H9 (cell line): ENCODE results near the gene SNTN. TPM values are rescaled to one million over a fixed set of nuclear protein-coding genes. Genes with fewer than 3 reads are reported as not detected.

ENCODE experiments used
- DNase-seq: peaks from one replicate; pipeline ENCODE4 v3.0.0-alpha.2; 2017
- H2AFZ ChIP-seq: one replicate; pipeline ENCODE4 v1.6.1; 2013; ENCODE audit warnings: mild to moderate bottlenecking, low read length, control low read depth, moderate library complexity
- H2AK5ac ChIP-seq: 2 replicates; pipeline ENCODE4 v1.6.1; 2013; ENCODE audit warnings: low read length, control low read depth, mixed read lengths; ENCODE audit not compliant: insufficient read length
- H2BK120ac ChIP-seq: one replicate; pipeline ENCODE4 v1.6.1; 2013; ENCODE audit warnings: low read depth, mild to moderate bottlenecking, low read length, control low read depth, inconsistent platforms; ENCODE audit not compliant: poor library complexity, severe bottlenecking
- H2BK12ac ChIP-seq: 2 replicates; pipeline ENCODE4 v1.6.1; 2013; ENCODE audit warnings: low read length, control low read depth, mixed read lengths, low read depth; ENCODE audit not compliant: insufficient read length
- H2BK15ac ChIP-seq: 2 replicates; pipeline ENCODE4 v1.6.1; 2013; ENCODE audit warnings: low read depth, low read length, control low read depth
- H2BK20ac ChIP-seq: one replicate; pipeline ENCODE4 v1.6.1; 2013; ENCODE audit warnings: low read depth, mild to moderate bottlenecking, low read length, control low read depth, inconsistent platforms; ENCODE audit not compliant: poor library complexity, severe bottlenecking
- H2BK5ac ChIP-seq: 2 replicates; pipeline ENCODE4 v1.6.1; 2013; ENCODE audit warnings: low read length, control low read depth, mixed read lengths; ENCODE audit not compliant: insufficient read length
- H3K14ac ChIP-seq: 2 replicates; pipeline ENCODE4 v1.6.1; 2013; ENCODE audit warnings: low read length, control low read depth; ENCODE audit not compliant: insufficient read depth
- H3K18ac ChIP-seq: 2 replicates; pipeline ENCODE4 v1.6.1; 2013; ENCODE audit warnings: low read depth, mild to moderate bottlenecking, mixed read lengths, low read length, control low read depth; ENCODE audit not compliant: insufficient read length
- H3K23ac ChIP-seq: 2 replicates; pipeline ENCODE4 v1.6.1; 2013; ENCODE audit warnings: low read length, control low read depth, mixed read lengths, low read depth; ENCODE audit not compliant: insufficient read length
- H3K23me2 ChIP-seq: 2 replicates; pipeline ENCODE4 v1.6.1; 2013; ENCODE audit warnings: low read depth, mild to moderate bottlenecking, mixed read lengths, low read length, control low read depth; ENCODE audit not compliant: insufficient read length, poor library complexity, severe bottlenecking
- H3K27ac ChIP-seq: 2 replicates; pipeline ENCODE4 v1.5.1; 2013; ENCODE audit warnings: low read length, control low read depth, mixed read lengths, low read depth; ENCODE audit not compliant: insufficient read length
- H3K27me3 ChIP-seq: 2 replicates; pipeline ENCODE4 v1.6.1; 2013; ENCODE audit warnings: low read length, control low read depth, inconsistent platforms; ENCODE audit not compliant: insufficient read depth
- H3K4ac ChIP-seq: 2 replicates; pipeline ENCODE4 v1.6.1; 2013; ENCODE audit warnings: low read depth, mild to moderate bottlenecking, control low read depth, inconsistent platforms, low read length, moderate library complexity
- H3K4me1 ChIP-seq: 2 replicates; pipeline ENCODE4 v1.6.1; 2013; ENCODE audit warnings: low read length, control low read depth, inconsistent platforms; ENCODE audit not compliant: insufficient read depth
- H3K4me2 ChIP-seq: 2 replicates; pipeline ENCODE4 v1.6.1; 2013; ENCODE audit warnings: low read length, control low read depth, mixed read lengths; ENCODE audit not compliant: insufficient read length, insufficient read depth
- H3K56ac ChIP-seq: 2 replicates; pipeline ENCODE4 v1.6.1; 2013; ENCODE audit warnings: low read depth, mild to moderate bottlenecking, mixed read lengths, low read length, control low read depth; ENCODE audit not compliant: insufficient read length
- H3K79me1 ChIP-seq: 2 replicates; pipeline ENCODE4 v1.6.1; 2013; ENCODE audit warnings: low read depth, mild to moderate bottlenecking, moderate library complexity, low read length, control low read depth, inconsistent platforms; ENCODE audit not compliant: insufficient read depth, poor library complexity, severe bottlenecking
- H3K79me2 ChIP-seq: 2 replicates; pipeline ENCODE4 v1.6.1; 2013; ENCODE audit warnings: low read length, control low read depth, inconsistent platforms; ENCODE audit not compliant: insufficient read depth
- H3K9ac ChIP-seq: 2 replicates; pipeline ENCODE4 v1.6.1; 2013; ENCODE audit warnings: low read length, control low read depth, mixed read lengths; ENCODE audit not compliant: insufficient read length; ENCODE audit errors: extremely low read depth
- H3K9me3 ChIP-seq: one replicate; pipeline ENCODE4 v1.6.1; 2013; ENCODE audit warnings: low read depth, low read length, inconsistent platforms; ENCODE audit not compliant: control insufficient read depth
- H3T11ph ChIP-seq: one replicate; pipeline ENCODE4 v1.6.1; 2013; ENCODE audit warnings: mild to moderate bottlenecking, low read length, control low read depth, inconsistent platforms
- H4K20me1 ChIP-seq: one replicate; pipeline ENCODE4 v1.6.1; 2013; ENCODE audit not compliant: control insufficient read depth, insufficient read length, insufficient read depth
- H4K5ac ChIP-seq: 2 replicates; pipeline ENCODE4 v1.6.1; 2013; ENCODE audit warnings: low read depth, mild to moderate bottlenecking, mixed read lengths, low read length, control low read depth; ENCODE audit not compliant: insufficient read length
- H4K8ac ChIP-seq: replicated peaks from 2 replicates; pipeline ENCODE4 v1.6.1; 2013; ENCODE audit warnings: low read length, control low read depth, mixed read lengths, low read depth; ENCODE audit not compliant: insufficient read length
- H4K91ac ChIP-seq: 2 replicates; pipeline ENCODE4 v1.6.1; 2013; ENCODE audit warnings: low read depth, mild to moderate bottlenecking, moderate library complexity, mixed read lengths, low read length, control low read depth; ENCODE audit not compliant: insufficient read length
- H3K27ac Mint-ChIP-seq, 3 experiments: 2 replicates in 2 of 3; 3 replicates in 1 of 3; pipeline ENCODE4 v1.8.0; 2020 to 2021; ENCODE audit warnings: mixed read lengths in 3 of 3, mild to moderate bottlenecking in 1 of 3, moderate library complexity in 1 of 3
- H3K27me3 Mint-ChIP-seq: 2 replicates; pipeline ENCODE4 v1.8.0; 2021; ENCODE audit warnings: low read depth, mild to moderate bottlenecking, moderate library complexity, mixed read lengths
- H3K36me3 Mint-ChIP-seq, 3 experiments: 2 replicates in 2 of 3; 3 replicates in 1 of 3; pipeline ENCODE4 v1.8.0; 2020 to 2021; ENCODE audit warnings: low read depth in 3 of 3, mixed read lengths in 3 of 3; ENCODE audit not compliant: insufficient read depth in 1 of 3
- H3K4me1 Mint-ChIP-seq, 2 experiments: 2 replicates each; pipeline ENCODE4 v1.8.0; 2020; ENCODE audit warnings: mixed read lengths in 2 of 2
- H3K4me3 Mint-ChIP-seq, 2 experiments: 2 replicates in 1 of 2; 3 replicates in 1 of 2; pipeline ENCODE4 v1.8.0; 2020 to 2021; ENCODE audit warnings: mild to moderate bottlenecking in 2 of 2, mixed read lengths in 2 of 2, moderate library complexity in 1 of 2
- H3K9me3 Mint-ChIP-seq, 2 experiments: 2 replicates in 1 of 2; 3 replicates in 1 of 2; pipeline ENCODE4 v1.8.0; 2020; ENCODE audit warnings: mild to moderate bottlenecking in 2 of 2, mixed read lengths in 2 of 2, moderate library complexity in 1 of 2
- WGBS: extraction: QIAGEN DNeasy Blood & Tissue Kit; methylation state at CpG from one replicate; pipeline ENCODE4 v1.1.7; 2013; ENCODE audit warnings: missing lambda C conversion rate, low lambda C conversion rate, mixed read lengths; ENCODE audit not compliant: insufficient read length; ENCODE audit errors: extremely low coverage; 5-methylcytosine and 5-hydroxymethylcytosine counted together
- total RNA-seq: library from RNA; stranded (reverse); gene quantifications from 2 replicates; pipeline ENCODE4 v1.2.1, GENCODE V29; 2021
- TF ChIP-seq, protein P1 (sequence below): fragments of 200-600 bp; sonication (generic); conservative IDR thresholded peaks from 3 replicates; pipeline ENCODE4 v1.8.0; 2021; ENCODE audit warnings: antibody characterized with exemption, mild to moderate bottlenecking

SNTN gene
- total RNA-seq, 1 experiment from 2014 or later = not detected

DNA sequence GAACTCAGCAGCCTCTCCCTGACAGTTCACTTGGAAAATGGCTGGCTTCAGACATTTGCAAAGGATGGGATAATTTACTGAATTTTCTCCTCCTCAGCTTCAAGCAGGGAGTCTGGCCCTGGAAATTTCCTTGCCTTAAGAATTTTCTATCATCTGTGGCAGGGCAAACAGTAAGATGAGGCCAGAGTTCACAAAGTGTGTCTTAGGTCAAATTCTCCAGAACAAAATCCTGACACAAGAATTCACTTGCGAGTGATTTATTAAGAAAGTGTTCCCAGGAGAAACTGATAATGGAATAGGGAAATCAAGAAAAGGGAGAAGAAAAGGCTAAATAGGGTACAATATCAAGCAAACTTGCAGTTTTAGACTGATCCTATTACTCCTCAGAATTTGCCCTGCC is 55.3 kb downstream of the SNTN start:
- Histone ChIP-seq H4K91ac (no peak overlapping the region), H3K9me3 (no peaks in the 10 kb centered on the region)

More for the DNA sequence above, 55.3 kb downstream of the SNTN start:
- Histone ChIP-seq H3K23ac (no peak overlapping the region), H3K4ac (no peak overlapping the region), H3K79me2 (no peaks in the 10 kb centered on the region), H2BK5ac (no peak overlapping the region), H3K56ac (no peak overlapping the region), H2BK12ac (no peak overlapping the region), H3T11ph (no peak overlapping the region), H3K14ac (no peak overlapping the region), H4K5ac (no peak overlapping the region), H4K20me1 (no peaks in the 10 kb centered on the region), H2AK5ac (no peak overlapping the region), H2BK120ac (no peak overlapping the region), H3K27ac (no peak overlapping the region), H3K4me1 (no peaks in the 10 kb centered on the region), H3K18ac (no peak overlapping the region), H2BK20ac (no peak overlapping the region), H4K8ac (no peak overlapping the region), H3K23me2 (no peaks in the 10 kb centered on the region), H3K79me1 (no peaks in the 10 kb centered on the region), H3K4me2 (no peak overlapping the region), H2AFZ (no peak overlapping the region), H2BK15ac (no peak overlapping the region), H3K9ac (no peak overlapping the region), H3K27me3 (no peaks in the 10 kb centered on the region)
- Mint-ChIP-seq H3K9me3 (no peaks in the 10 kb centered on the region), H3K4me3 (no peak overlapping the region), H3K27me3 (no peaks in the 10 kb centered on the region), H3K27ac (no peak overlapping the region), H3K4me1 (no peaks in the 10 kb centered on the region), H3K36me3 (no peaks in the 10 kb centered on the region)
- no peak for DNase-seq
- TF ChIP-seq, protein P1, sequence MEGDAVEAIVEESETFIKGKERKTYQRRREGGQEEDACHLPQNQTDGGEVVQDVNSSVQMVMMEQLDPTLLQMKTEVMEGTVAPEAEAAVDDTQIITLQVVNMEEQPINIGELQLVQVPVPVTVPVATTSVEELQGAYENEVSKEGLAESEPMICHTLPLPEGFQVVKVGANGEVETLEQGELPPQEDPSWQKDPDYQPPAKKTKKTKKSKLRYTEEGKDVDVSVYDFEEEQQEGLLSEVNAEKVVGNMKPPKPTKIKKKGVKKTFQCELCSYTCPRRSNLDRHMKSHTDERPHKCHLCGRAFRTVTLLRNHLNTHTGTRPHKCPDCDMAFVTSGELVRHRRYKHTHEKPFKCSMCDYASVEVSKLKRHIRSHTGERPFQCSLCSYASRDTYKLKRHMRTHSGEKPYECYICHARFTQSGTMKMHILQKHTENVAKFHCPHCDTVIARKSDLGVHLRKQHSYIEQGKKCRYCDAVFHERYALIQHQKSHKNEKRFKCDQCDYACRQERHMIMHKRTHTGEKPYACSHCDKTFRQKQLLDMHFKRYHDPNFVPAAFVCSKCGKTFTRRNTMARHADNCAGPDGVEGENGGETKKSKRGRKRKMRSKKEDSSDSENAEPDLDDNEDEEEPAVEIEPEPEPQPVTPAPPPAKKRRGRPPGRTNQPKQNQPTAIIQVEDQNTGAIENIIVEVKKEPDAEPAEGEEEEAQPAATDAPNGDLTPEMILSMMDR = no peak
- WGBS = no CpG with 5 or more reads among the region's 1 CpG
